Measurements from ENCODE around the gene SAMD4B. TPM values are rescaled to one million over a fixed set of nuclear protein-coding genes. Genes with fewer than 3 reads are reported as not detected.

The SAMD4B gene
- total RNA-seq, 1 experiment from 2014 or later, result 164 TPM

DNA sequence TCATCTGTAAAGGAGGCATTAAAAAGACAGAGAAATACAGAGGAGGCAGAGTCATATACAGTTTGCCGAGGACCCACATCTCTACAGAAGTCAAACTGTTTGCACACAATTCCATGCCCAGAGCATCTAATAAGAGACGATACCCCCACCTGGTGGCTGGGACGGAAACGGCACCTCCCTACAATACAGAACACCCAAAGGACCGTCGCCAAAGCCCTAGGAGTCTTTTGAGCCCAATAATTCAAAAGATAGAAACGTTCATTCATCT is 69.5 kb downstream of the SAMD4B start:
- peak; percentile 90 for DNase-seq (ENCODE audit: low spot score)
- Mint-ChIP-seq H3K36me3 (peaks cover 8% of the 10 kb centered on the region; the same call in 1 of the 2 replicates), H3K9me3 (no peaks in the 10 kb centered on the region), H3K27ac (peak overlapping the region; percentile 84), H3K4me1 (peaks cover 47% of the 10 kb centered on the region), H3K27me3 (ENCODE audit: low read depth) (no peaks in the 10 kb centered on the region), H3K4me3 (peak overlapping the region; percentile 99)
- peak; percentile 8 for ATAC-seq
- ChIA-PET CTCF (interaction anchor here (0.6 to 2.3 kb wide), 11 partner anchors 11 to 64 kb away, joined by 3 to 43 read pairs (median 4); partner anchors contain the start of genes MED29, PAF1 and RPS16), POLR2A (interaction anchor here (0.5 to 2.3 kb wide), 7 partner anchors 8 to 80 kb away, joined by 5 to 11 read pairs (median 8); partner anchors contain the start of genes MED29, PAF1 and RPS16)
- TF ChIP-seq, protein P1, sequence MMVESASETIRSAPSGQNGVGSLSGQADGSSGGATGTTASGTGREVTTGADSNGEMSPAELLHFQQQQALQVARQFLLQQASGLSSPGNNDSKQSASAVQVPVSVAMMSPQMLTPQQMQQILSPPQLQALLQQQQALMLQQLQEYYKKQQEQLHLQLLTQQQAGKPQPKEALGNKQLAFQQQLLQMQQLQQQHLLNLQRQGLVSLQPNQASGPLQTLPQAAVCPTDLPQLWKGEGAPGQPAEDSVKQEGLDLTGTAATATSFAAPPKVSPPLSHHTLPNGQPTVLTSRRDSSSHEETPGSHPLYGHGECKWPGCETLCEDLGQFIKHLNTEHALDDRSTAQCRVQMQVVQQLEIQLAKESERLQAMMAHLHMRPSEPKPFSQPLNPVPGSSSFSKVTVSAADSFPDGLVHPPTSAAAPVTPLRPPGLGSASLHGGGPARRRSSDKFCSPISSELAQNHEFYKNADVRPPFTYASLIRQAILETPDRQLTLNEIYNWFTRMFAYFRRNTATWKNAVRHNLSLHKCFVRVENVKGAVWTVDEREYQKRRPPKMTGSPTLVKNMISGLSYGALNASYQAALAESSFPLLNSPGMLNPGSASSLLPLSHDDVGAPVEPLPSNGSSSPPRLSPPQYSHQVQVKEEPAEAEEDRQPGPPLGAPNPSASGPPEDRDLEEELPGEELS (CRISPR knock-in tag; IDR thresholded peaks at IDR 0.05), result no peak
- TF ChIP-seq CTCF (IDR thresholded peaks at IDR 0.05), result peak; percentile 91
- TF ChIP-seq, protein P2, sequence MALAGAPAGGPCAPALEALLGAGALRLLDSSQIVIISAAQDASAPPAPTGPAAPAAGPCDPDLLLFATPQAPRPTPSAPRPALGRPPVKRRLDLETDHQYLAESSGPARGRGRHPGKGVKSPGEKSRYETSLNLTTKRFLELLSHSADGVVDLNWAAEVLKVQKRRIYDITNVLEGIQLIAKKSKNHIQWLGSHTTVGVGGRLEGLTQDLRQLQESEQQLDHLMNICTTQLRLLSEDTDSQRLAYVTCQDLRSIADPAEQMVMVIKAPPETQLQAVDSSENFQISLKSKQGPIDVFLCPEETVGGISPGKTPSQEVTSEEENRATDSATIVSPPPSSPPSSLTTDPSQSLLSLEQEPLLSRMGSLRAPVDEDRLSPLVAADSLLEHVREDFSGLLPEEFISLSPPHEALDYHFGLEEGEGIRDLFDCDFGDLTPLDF (CRISPR knock-in tag; IDR thresholded peaks at IDR 0.05), result no peak
- TF ChIP-seq TEAD1 (CRISPR knock-in tag; IDR thresholded peaks at IDR 0.05), result no peak
- TF ChIP-seq SOX15 (CRISPR knock-in tag; IDR thresholded peaks at IDR 0.05), result no peak
- TF ChIP-seq SP1 (CRISPR knock-in tag; conservative IDR thresholded peaks at IDR 0.05), result no peak
- TF ChIP-seq ZNF423 (CRISPR knock-in tag; IDR thresholded peaks at IDR 0.05), result peak; percentile 34; the same call in 1 of the 2 replicates
- TF ChIP-seq FOXP1 (CRISPR knock-in tag; IDR thresholded peaks at IDR 0.05; ENCODE audit: borderline replicate concordance), result no peak
- TF ChIP-seq, protein P3, sequence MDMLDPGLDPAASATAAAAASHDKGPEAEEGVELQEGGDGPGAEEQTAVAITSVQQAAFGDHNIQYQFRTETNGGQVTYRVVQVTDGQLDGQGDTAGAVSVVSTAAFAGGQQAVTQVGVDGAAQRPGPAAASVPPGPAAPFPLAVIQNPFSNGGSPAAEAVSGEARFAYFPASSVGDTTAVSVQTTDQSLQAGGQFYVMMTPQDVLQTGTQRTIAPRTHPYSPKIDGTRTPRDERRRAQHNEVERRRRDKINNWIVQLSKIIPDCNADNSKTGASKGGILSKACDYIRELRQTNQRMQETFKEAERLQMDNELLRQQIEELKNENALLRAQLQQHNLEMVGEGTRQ (CRISPR knock-in tag; IDR thresholded peaks at IDR 0.05), result no peak
- TF ChIP-seq PRRX2 (CRISPR knock-in tag; IDR thresholded peaks at IDR 0.05), result no peak
- TF ChIP-seq NFATC4 (CRISPR knock-in tag; IDR thresholded peaks at IDR 0.05), result no peak
- TF ChIP-seq E2F4 (CRISPR knock-in tag; IDR thresholded peaks at IDR 0.05; ENCODE audit: borderline replicate concordance, low read depth), result no peak

- Mint-ChIP-seq H3K36me3 (peaks cover 9% of the 10 kb centered on the region), H3K27me3 (ENCODE audit: low read depth) (no peaks in the 10 kb centered on the region), H3K9me3 (no peaks in the 10 kb centered on the region), H3K4me3 (peak within 1 kb of the TSS; percentile 99), H3K4me1 (peaks cover 47% of the 10 kb centered on the region), H3K27ac (peak within 1 kb of the TSS; percentile 84)
- ATAC-seq, result peak; percentile 64
- ChIA-PET CTCF (interaction anchor here (0.6 to 2.3 kb wide), 11 partner anchors 11 to 120 kb away, joined by 3 to 43 read pairs (median 4); partner anchors contain the start of genes EID2B, MED29, PAF1 and RPS16), POLR2A (interaction anchor here (0.5 to 2.3 kb wide), 6 partner anchors 9 to 80 kb away, joined by 5 to 11 read pairs (median 7); partner anchors contain the start of genes MED29, PAF1 and RPS16)
- peak; percentile 98 for DNase-seq (ENCODE audit: low spot score)
- TF ChIP-seq ZNF219 (CRISPR knock-in tag; IDR thresholded peaks at IDR 0.05; ENCODE audit: borderline replicate concordance) (no peak), PRRX2 (CRISPR knock-in tag; IDR thresholded peaks at IDR 0.05) (0 out of 2 replicates have a peak, but pooled peaks have one; percentile 37), CREB1 (CRISPR knock-in tag; IDR thresholded peaks at IDR 0.05) (0 out of 2 replicates have a peak, but pooled peaks have one; percentile 22), JUN (CRISPR knock-in tag; IDR thresholded peaks at IDR 0.05) (no peak), ZNF263 (CRISPR knock-in tag; IDR thresholded peaks at IDR 0.05; ENCODE audit: low read depth) (no peak), OVOL2 (CRISPR knock-in tag; IDR thresholded peaks at IDR 0.05; ENCODE audit: borderline replicate concordance) (no peak), SP1 (CRISPR knock-in tag; conservative IDR thresholded peaks at IDR 0.05) (peak; percentile 78), ZNF281 (CRISPR knock-in tag; IDR thresholded peaks at IDR 0.05) (peak; percentile 96), HMGXB4 (CRISPR knock-in tag; IDR thresholded peaks at IDR 0.05) (peak; percentile 82; the same call in 1 of the 2 replicates)
- TF ChIP-seq, protein P4, sequence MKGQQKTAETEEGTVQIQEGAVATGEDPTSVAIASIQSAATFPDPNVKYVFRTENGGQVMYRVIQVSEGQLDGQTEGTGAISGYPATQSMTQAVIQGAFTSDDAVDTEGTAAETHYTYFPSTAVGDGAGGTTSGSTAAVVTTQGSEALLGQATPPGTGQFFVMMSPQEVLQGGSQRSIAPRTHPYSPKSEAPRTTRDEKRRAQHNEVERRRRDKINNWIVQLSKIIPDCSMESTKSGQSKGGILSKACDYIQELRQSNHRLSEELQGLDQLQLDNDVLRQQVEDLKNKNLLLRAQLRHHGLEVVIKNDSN (CRISPR knock-in tag; IDR thresholded peaks at IDR 0.05), result peak; percentile 86
These were observed 70.1 kb downstream of the SAMD4B start, which contains the start of gene PLEKHG2 for GRCh38 chr19:39412100-39412866. TSS of gene PLEKHG2 (plus strand) at chr19:39412669. CDS start at chr19:39414087, 1,418 bp downstream.

All from WTC11 (cell line).